Measurements from ENCODE around the gene MAP3K21.

DNA sequence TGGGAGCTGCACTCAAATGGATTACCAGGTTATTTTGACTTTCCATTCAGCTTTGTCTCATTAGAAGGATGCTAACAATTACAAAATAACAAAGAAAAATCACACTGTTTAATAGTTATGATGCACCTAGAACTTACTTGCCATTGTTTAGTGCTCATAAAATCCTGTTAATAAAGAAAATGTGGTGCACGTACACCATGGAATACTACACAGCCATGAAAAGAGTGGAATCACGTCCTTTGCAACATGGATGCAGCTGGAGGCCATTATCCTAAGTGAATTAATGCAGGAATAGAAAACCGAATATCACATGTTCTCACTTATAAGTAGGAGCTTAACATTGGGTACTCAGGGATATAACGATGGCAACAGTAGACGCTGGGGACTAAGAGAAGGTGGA, 19.8 kb downstream of the MAP3K21 start:
- TF ChIP-seq, protein P1, sequence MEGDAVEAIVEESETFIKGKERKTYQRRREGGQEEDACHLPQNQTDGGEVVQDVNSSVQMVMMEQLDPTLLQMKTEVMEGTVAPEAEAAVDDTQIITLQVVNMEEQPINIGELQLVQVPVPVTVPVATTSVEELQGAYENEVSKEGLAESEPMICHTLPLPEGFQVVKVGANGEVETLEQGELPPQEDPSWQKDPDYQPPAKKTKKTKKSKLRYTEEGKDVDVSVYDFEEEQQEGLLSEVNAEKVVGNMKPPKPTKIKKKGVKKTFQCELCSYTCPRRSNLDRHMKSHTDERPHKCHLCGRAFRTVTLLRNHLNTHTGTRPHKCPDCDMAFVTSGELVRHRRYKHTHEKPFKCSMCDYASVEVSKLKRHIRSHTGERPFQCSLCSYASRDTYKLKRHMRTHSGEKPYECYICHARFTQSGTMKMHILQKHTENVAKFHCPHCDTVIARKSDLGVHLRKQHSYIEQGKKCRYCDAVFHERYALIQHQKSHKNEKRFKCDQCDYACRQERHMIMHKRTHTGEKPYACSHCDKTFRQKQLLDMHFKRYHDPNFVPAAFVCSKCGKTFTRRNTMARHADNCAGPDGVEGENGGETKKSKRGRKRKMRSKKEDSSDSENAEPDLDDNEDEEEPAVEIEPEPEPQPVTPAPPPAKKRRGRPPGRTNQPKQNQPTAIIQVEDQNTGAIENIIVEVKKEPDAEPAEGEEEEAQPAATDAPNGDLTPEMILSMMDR (IDR thresholded peaks at IDR 0.05), result no peak
- TF ChIP-seq POLR2A (IDR thresholded peaks at IDR 0.05), result no peak

All from uterus (tissue), 2 donors.